HepG2 (cell line): ENCODE data around the gene RPL4.

ENCODE experiments used
- CTCF ChIP-seq: sonication (generic); formaldehyde crosslinking; IDR thresholded peaks from 2 replicates; pipeline ENCODE4 v1.5.0; 2020; ENCODE audit warnings: mild to moderate bottlenecking, missing genetic modification reagents, moderate library complexity
- KDM3A ChIP-seq: IDR thresholded peaks from 2 replicates; pipeline ENCODE4 v1.6.1; 2018; ENCODE audit warnings: low read depth, missing compliant biosample characterization
- RAD51 ChIP-seq: fragments of 450-650 bp; IDR thresholded peaks from 2 replicates; pipeline ENCODE4 v1.6.1; 2016; ENCODE audit warnings: borderline replicate concordance
- SKI ChIP-seq: fragments of 450-650 bp; IDR thresholded peaks from one replicate; pipeline ENCODE4 v1.6.1; 2018; ENCODE audit warnings: mild to moderate bottlenecking; ENCODE audit not compliant: partially characterized antibody
- ZNF143 ChIP-seq: sonication (generic); formaldehyde crosslinking; IDR thresholded peaks from 2 replicates; pipeline ENCODE4 v1.4.0; 2020; ENCODE audit warnings: missing genetic modification reagents

- TF ChIP-seq KDM3A (CRISPR knock-in tag): no peak
- TF ChIP-seq RAD51: no peak
- no peak for TF ChIP-seq ZNF143 (CRISPR knock-in tag)
- no peak for TF ChIP-seq CTCF (CRISPR knock-in tag)
- no peak for TF ChIP-seq SKI
Measured at GRCh38 chr15:66474135-66474534, 30.5 kb downstream of the RPL4 start.
